Upper lobe of left lung (tissue), 4 donors: Measurements from ENCODE around the gene RAX2.

Experiments
- EP300 ChIP-seq, 4 donors: sonication (generic); formaldehyde crosslinking; IDR thresholded peaks; one replicate each; pipeline ENCODE4 v1.5.1; 2017; ENCODE audit warnings: antibody characterized with exemption in 4 of 4, control low read depth in 2 of 4
- POLR2A ChIP-seq, 4 donors: fragments of 450-650 bp; IDR thresholded peaks; one replicate each; pipeline ENCODE4 v1.5.1; 2016 to 2017; ENCODE audit warnings: antibody characterized with exemption in 4 of 4, mild to moderate bottlenecking in 2 of 4
- POLR2AphosphoS5 ChIP-seq, 2 donors: sonication (generic); formaldehyde crosslinking; IDR thresholded peaks; one replicate each; pipeline ENCODE4 v1.5.1; 2017; ENCODE audit warnings: antibody characterized with exemption in 2 of 2
- TF ChIP-seq, protein P1 (sequence below), 6 experiments: fragments of 450-650 bp in 4 of 6; fragments of 200-600 bp in 2 of 6; sonication (generic) in 2 of 6; IDR thresholded peaks; one replicate each; pipeline ENCODE4 v1.5.1; 2016 to 2019; ENCODE audit warnings: antibody characterized with exemption in 6 of 6

DNA sequence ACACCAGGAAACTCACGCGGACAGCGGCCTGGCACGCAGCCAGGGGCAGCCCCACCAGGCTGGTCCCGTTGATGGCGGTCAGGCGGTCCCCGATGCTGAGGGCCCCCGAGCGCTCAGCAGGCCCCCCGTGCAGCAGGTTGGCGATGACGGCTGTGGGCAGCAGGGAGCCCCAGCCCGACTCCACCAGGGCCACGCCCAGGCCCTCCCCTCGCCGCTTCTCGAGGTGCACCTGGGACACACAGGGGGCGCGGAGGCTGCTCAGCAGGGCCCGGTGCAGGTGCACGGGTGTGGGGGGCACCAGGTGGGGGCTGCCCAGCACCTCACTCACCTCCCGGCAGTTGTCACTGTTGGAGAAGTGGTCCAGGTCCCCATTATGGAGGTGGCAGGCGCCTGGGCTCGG, 19.5 kb downstream of the RAX2 start:
- TF ChIP-seq, protein P1, sequence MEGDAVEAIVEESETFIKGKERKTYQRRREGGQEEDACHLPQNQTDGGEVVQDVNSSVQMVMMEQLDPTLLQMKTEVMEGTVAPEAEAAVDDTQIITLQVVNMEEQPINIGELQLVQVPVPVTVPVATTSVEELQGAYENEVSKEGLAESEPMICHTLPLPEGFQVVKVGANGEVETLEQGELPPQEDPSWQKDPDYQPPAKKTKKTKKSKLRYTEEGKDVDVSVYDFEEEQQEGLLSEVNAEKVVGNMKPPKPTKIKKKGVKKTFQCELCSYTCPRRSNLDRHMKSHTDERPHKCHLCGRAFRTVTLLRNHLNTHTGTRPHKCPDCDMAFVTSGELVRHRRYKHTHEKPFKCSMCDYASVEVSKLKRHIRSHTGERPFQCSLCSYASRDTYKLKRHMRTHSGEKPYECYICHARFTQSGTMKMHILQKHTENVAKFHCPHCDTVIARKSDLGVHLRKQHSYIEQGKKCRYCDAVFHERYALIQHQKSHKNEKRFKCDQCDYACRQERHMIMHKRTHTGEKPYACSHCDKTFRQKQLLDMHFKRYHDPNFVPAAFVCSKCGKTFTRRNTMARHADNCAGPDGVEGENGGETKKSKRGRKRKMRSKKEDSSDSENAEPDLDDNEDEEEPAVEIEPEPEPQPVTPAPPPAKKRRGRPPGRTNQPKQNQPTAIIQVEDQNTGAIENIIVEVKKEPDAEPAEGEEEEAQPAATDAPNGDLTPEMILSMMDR (IDR thresholded peaks at IDR 0.05) = no peak
- TF ChIP-seq EP300 (IDR thresholded peaks at IDR 0.05) = no peak
- no peak for TF ChIP-seq POLR2AphosphoS5 (IDR thresholded peaks at IDR 0.05)
- no peak for TF ChIP-seq POLR2A (IDR thresholded peaks at IDR 0.05)
